ENCODE results near the gene EPB41L1.

EPB41L1 gene

GRCh38 chr20:36266189-36266588, 111.6 kb downstream of the EPB41L1 start:
- no peak for DNase-seq

GRCh38 chr20:36267605-36268381, 113.3 kb downstream of the EPB41L1 start:
- no peak for DNase-seq

- no peak for DNase-seq
These were observed 114.2 kb downstream of the EPB41L1 start for GRCh38 chr20:36268440-36269342.

- DNase-seq: no peak
These were observed 115.0 kb downstream of the EPB41L1 start for GRCh38 chr20:36269507-36269906.

GRCh38 chr20:36270744-36271638, 116.5 kb downstream of the EPB41L1 start:
- no peak for DNase-seq

- no peak for DNase-seq
These were observed 117.4 kb downstream of the EPB41L1 start for GRCh38 chr20:36271639-36272546.

GRCh38 chr20:36272547-36273220, 118.1 kb downstream of the EPB41L1 start:
- DNase-seq: no peak

GRCh38 chr20:36273414-36274180, 119.1 kb downstream of the EPB41L1 start:
- no peak for DNase-seq

- no peak for DNase-seq
These were observed 119.8 kb downstream of the EPB41L1 start for GRCh38 chr20:36274181-36274841.

- no peak for DNase-seq
These were observed 120.5 kb downstream of the EPB41L1 start for GRCh38 chr20:36275011-36275410.

- DNase-seq: no peak
These were observed 121.1 kb downstream of the EPB41L1 start for GRCh38 chr20:36275441-36276189.

GRCh38 chr20:36277546-36277945, 123.0 kb downstream of the EPB41L1 start:
- DNase-seq: no peak

- no peak for DNase-seq
These were observed 124.8 kb downstream of the EPB41L1 start for GRCh38 chr20:36279362-36279761.

GRCh38 chr20:36279776-36280175, 125.2 kb downstream of the EPB41L1 start:
- DNase-seq: no peak

GRCh38 chr20:36281785-36282380, 127.3 kb downstream of the EPB41L1 start:
- DNase-seq: no peak
